Measurements from ENCODE around the gene FZD2.
"Not testable (repeated sequence)": the region's sequence is repeated elsewhere in the genome, so short reads cannot be mapped to it uniquely, and the experiment has no call there.

The FZD2 gene

GRCh38 chr17:44575403-44575802, 18.1 kb downstream of the FZD2 start:
- no peak for DNase-seq (ENCODE audit: extremely low read depth in 1 of 2, low read depth in 1 of 2)

- no peak for DNase-seq (ENCODE audit: extremely low read depth in 1 of 2, low read depth in 1 of 2)
These were observed 21.7 kb downstream of the FZD2 start for GRCh38 chr17:44578947-44579346.

DNA sequence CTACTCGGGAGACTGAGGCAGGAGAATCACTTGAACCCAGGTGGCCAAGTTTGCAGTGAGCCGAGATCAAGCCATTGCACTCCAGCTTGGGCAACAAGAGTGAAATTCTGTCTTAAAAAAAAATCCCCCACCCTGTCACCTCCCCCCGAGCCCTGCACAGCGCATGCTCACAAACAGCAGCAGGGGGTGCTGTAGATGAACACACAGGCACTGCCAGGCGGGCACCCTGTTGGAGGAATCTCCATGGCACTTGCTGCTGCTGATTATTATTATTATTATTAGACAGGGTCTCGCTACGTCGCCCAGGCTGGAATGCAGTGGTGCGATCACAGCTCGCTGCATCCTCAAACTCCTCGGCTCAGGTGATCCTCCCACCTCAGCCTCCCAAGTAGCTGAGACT, 24.6 kb downstream of the FZD2 start:
- DNase-seq (ENCODE audit: extremely low read depth in 1 of 2, low read depth in 1 of 2): no peak

DNA sequence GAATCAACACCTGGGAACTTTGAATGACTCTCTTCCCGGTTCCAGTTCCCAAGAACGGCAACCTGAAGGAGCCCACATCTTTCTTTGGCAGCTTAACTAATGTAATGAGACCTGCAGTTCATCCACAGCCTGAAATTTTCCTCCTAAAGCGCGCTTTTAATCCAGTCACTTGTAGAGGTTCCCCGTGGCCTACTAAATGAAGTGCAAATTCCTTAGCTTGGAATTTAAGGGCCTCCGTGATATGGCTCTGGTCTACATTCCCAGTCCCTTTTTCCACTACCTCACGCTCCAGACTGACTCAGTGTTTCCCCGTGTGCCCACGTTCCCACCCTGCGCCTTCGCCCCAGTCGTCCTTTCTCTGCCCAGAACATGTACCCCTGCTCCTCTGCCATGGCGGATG, 27.2 kb downstream of the FZD2 start:
- no peak for DNase-seq (ENCODE audit: extremely low read depth in 1 of 2, low read depth in 1 of 2)

- no peak for DNase-seq (ENCODE audit: extremely low read depth in 1 of 2, low read depth in 1 of 2)
These were observed 28.0 kb downstream of the FZD2 start for GRCh38 chr17:44585315-44585714.

DNA sequence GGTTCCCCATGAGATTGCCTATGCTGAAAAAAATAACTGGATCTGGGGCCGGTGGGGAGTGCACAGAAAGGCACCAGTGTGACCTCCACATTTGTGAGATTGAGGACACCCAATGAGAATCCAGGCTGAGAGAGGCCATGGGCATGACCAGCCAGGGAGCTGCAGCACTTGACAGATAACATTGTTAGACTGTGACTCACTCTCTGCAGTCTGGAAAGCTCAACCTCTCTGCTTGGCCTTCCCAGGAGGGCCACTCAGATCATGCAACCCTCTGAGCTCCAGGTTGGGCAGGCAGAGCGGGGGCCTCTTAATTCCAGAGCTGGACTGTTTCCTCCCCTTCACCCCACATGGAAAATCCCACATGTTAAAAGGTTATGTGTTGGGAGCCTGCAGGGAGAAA, 30.1 kb downstream of the FZD2 start:
- DNase-seq (ENCODE audit: extremely low read depth in 1 of 2, low read depth in 1 of 2): no peak

DNA sequence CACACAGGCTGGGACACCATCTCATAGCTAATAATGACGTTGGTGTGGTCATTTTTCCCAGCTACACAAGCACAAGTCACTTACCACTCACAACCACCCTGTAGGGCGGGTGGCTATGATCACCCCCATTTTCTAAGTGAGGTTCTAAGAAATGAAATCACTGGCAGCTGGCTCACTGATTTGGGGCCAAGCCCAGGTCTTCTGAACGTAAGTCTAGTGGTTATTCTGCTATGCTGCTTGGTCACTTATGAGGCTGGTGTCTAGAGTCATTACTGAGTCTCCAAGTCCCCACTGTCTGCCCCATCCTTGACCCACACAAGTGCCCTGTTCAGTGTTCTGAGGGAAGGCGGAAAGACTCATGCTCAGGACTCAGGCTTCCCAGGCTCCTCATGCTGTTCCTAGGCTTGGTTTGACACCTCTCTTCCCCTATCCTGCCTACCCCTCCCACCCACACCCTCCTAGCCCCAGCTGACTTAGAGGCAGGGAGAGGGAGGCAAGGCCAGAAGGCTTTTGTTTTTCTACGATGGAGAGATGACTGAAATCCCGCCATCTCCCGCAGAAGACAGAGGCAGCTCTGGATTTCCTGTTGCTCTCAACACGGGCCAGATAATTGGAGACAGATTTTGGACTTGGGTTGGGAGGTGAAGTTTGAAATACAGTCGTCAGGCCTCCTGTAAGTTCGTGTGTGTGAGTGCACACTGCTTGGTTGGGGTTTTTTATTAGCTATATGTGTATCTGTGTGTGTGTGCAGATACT, 32.2 kb downstream of the FZD2 start:
- DNase-seq (ENCODE audit: extremely low read depth in 1 of 2, low read depth in 1 of 2): no peak

GRCh38 chr17:44590072-44590462, 32.8 kb downstream of the FZD2 start:
- not testable (repeated sequence) for DNase-seq (ENCODE audit: extremely low read depth in 1 of 2, low read depth in 1 of 2)

- DNase-seq (ENCODE audit: extremely low read depth in 1 of 2, low read depth in 1 of 2): not testable (repeated sequence)
These were observed 33.5 kb downstream of the FZD2 start for GRCh38 chr17:44590762-44591161.

- no peak for DNase-seq (ENCODE audit: extremely low read depth in 1 of 2, low read depth in 1 of 2)
These were observed 33.9 kb downstream of the FZD2 start for GRCh38 chr17:44591206-44591605.

GRCh38 chr17:44593156-44593555, 35.9 kb downstream of the FZD2 start:
- no peak for DNase-seq (ENCODE audit: extremely low read depth in 1 of 2, low read depth in 1 of 2)

DNA sequence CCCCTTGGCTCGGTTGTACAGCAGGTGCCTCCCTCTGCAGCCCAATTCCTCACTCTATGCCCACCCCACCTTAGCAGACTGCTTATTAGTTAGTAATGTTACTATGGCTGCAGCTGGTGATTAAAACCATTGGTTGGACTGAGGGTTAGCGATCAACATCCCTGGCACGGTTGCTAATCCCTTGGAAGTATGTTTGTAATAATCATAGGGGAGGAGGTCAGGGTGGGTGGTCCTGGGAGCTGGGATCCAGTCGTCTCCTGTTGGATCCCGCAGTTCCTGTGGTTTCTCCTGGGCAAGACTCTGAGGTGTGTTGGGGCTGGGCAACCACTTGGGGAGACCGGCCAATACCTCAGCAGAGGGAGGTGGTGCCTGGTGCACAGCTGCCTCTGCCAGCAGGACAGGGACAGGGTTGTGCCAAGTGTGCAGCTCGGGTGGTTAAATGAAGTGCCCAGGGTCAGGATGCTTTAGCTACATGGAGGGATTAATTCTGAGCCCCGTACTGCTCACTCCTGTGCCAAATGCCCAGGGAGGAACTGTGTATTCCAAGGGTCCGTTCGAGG, 38.0 kb downstream of the FZD2 start:
- no peak for DNase-seq (ENCODE audit: extremely low read depth in 1 of 2, low read depth in 1 of 2)

DNA sequence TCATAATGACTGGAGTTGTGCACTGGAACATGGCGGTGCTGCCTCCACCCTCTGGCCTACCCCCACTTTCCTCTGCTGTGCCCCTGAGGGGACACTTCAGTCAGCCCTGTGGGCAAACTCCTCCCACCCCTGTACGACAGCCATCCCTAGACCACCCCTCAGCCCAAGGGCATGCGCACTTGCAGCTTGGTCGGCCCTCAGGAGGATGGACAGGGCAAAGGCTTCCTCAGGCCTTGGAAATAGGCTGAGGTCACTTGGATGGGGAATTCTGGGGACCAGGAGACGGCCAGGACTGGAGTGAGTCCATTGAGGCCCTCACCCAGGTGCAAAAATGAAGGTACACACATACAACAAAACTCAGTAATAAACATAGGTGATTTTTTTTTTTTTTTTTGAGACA, 41.0 kb downstream of the FZD2 start:
- no peak for DNase-seq (ENCODE audit: extremely low read depth in 1 of 2, low read depth in 1 of 2)

- DNase-seq (ENCODE audit: extremely low read depth in 1 of 2, low read depth in 1 of 2): no peak
These were observed 41.6 kb downstream of the FZD2 start for GRCh38 chr17:44598932-44599297.

DNA sequence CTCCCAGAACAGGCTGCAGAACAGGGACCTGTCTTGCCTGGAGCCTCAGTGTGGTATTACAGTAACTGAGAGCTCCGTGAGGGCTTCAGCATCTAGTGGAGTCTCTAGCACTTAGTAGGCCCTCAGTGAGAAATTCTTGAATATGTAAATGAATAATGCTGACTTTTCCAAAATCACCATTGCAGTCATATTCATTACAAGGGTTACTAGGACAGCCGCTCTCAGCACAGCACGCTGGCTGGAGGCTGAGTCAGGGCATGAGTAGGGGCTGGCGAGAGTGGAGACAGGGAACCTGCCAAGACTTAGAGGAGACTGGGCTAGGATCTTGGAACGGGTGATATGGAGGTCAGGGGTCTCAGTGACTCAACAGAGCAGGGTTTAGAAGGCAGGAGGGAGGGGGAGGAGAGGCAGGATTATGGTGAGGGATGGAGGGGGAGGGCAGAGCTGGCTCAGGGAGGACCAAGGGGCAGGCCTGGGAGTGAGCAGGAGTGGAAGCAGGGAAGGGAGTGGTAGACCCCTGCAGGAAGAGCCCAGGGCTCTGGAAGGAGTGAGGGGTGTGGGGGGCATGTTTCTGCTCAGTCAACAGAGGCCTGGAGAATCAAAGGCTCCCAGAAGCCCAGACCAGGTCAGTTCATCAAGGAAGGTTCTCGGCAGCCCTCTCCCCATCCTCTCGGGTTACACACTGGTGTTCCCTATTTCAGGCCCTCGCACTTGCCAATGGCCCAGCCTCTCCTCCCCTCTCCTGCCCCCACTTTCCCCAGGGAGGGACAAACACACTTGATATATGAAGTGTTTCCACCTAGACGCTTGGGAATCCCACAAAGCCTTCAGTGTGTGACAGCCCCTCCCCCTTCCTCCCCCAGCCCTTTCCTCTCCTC, 42.3 kb downstream of the FZD2 start:
- no peak for DNase-seq (ENCODE audit: extremely low read depth in 1 of 2, low read depth in 1 of 2)

DNA sequence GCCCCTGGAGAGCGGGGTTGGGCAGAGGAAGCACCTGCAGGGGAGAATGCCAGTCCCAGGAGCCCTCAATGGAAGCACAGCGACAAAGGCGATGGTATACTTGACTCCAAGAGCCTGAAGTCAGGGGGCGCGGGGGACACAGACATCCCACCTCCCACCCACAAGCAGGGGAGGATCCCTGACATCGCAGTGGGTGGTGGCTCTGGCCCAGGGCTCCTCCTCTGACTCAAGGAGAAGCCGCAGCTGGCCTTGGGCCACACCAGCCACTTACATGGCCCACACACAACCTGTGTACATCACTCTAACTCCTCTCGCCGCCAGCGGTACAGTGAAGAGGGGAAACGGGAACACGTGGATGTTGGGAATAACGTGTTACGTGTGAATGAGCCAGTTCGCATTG, 44.3 kb downstream of the FZD2 start:
- DNase-seq (ENCODE audit: extremely low read depth in 1 of 2, low read depth in 1 of 2): no peak

- DNase-seq (ENCODE audit: extremely low read depth in 1 of 2, low read depth in 1 of 2): no peak
These were observed 44.7 kb downstream of the FZD2 start for GRCh38 chr17:44601973-44602372.

- no peak for DNase-seq (ENCODE audit: extremely low read depth in 1 of 2, low read depth in 1 of 2)
These were observed 45.1 kb downstream of the FZD2 start for GRCh38 chr17:44602390-44602789.

DNA sequence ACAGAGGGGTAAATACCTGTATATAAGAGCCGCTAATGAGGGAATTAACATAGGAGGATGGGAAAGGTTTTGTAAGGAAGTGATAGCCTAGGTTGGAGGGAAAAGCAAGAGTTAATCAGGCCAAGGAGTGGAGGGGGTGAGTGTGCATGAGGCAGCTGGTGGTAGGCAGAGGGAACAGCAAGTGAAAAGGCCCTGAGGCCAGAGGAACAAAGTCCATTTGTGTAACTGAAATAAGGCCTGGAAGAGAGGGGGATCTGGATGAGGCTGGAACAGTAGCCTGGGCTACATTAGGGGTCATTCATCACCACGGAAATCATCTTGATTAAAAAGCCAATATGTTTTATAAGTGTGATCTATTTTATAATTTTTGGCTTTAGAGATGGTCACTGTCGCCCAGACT, 45.7 kb downstream of the FZD2 start:
- no peak for DNase-seq (ENCODE audit: extremely low read depth in 1 of 2, low read depth in 1 of 2)

DNA sequence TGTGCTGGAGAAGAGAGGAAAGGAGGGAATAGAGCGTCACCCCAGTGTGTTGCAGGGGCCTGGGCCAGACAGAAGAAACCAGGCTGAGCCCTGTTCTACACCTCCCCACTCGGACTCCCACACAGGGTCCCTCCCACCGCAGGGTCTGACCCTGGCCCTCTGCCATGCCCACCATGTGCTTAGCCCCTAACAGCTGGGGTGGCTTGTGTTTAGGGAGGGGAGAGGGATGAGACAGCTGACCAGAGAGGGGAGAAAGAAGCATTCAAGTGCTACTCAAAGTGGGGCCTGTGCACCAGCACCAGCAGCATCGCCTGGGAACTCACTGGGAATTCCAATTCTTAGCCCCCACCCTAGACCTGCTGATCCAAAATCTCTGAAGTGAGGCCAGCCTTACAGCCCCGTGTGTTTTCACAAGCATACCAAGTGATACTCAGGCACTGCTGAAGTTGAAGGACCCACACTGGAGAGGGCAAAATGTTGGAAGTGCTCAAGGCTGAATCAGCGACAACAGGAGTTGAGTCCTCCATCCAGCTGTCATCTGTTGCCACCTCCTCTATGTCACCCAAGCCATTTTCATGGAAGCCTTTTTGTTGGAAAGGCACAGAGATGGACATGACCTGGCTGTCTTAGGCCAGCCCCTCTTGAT, 47.0 kb downstream of the FZD2 start:
- no peak for DNase-seq (ENCODE audit: extremely low read depth in 1 of 2, low read depth in 1 of 2)

- no peak for DNase-seq (ENCODE audit: extremely low read depth in 1 of 2, low read depth in 1 of 2)
These were observed 47.6 kb downstream of the FZD2 start for GRCh38 chr17:44604768-44605485.

All from activated CD8-positive, alpha-beta memory T cell treated with anti-CD3 and anti-CD28 coated beads for 1 hour (primary cell).